ENCODE results near the gene C2CD4C. TPM values are rescaled to one million over a fixed set of nuclear protein-coding genes. Genes with fewer than 3 reads are reported as not detected.

C2CD4C gene
- polyA plus RNA-seq, 1 donor (not counting 4 experiments of a cell fraction or from before 2014, with no cell fraction given) = 1.6 TPM

GRCh38 chr19:439167-439900 is 30.4 kb upstream of the C2CD4C start:
- no peaks in the 10 kb centered on the region for H3K27me3 ChIP-seq (ENCODE audit: control insufficient read depth, extremely low read depth, insufficient read depth, low read length)

GRCh38 chr19:438416-438958 is 29.5 kb upstream of the C2CD4C start:
- Histone ChIP-seq H3K4me1 (ENCODE audit: control insufficient read depth, extremely low read depth, insufficient read depth, low read length) (no peaks in the 10 kb centered on the region), H4K20me1 (ENCODE audit: control insufficient read depth, extremely low read depth, insufficient read depth, low read length) (no peaks in the 10 kb centered on the region), H3K36me3 (ENCODE audit: control insufficient read depth in 2 of 2, extremely low read depth in 1 of 2, insufficient read depth in 2 of 2, low read length in 2 of 2) (no peaks in the 10 kb centered on the region), H3K9me1 (ENCODE audit: control insufficient read depth, extremely low read depth, insufficient read depth, low read length) (no peaks in the 10 kb centered on the region), H3K4me3 (ENCODE audit: control insufficient read depth in 2 of 3, extremely low read depth in 1 of 3, insufficient read depth in 2 of 3, low read depth in 1 of 3, low read length in 3 of 3) (no peak overlapping the region), H3K9ac (ENCODE audit: control insufficient read depth, extremely low read depth, insufficient read depth, low read length) (no peak overlapping the region), H3K27ac (ENCODE audit: control insufficient read depth, insufficient read depth, low read length) (no peak overlapping the region), H3K27me3 (ENCODE audit: control insufficient read depth, extremely low read depth, insufficient read depth, low read length) (no peaks in the 10 kb centered on the region), H3K79me2 (ENCODE audit: control insufficient read depth, insufficient read depth, low read length) (no peaks in the 10 kb centered on the region), H3K9me3 (ENCODE audit: control insufficient read depth, low read depth, low read length) (peaks cover 6% of the 10 kb centered on the region), H3K4me2 (ENCODE audit: control insufficient read depth, extremely low read depth, insufficient read depth, low read depth, low read length) (no peak overlapping the region), H2AFZ (ENCODE audit: control insufficient read depth, low read length) (no peak overlapping the region)
- FAIRE-seq = no peak
- DNase-seq (ENCODE audit: low read depth, low spot score) = no peak
- dilution Hi-C loops (cut with MboI; ENCODE audit: extremely low pct_ligation_motif_present, low sequenced_read_pairs) = no loop called here
- TF ChIP-seq CTCF (optimal IDR thresholded peaks at IDR 0.05 in 1 of 3, IDR thresholded peaks at IDR 0.05 in 1 of 3, conservative IDR thresholded peaks at IDR 0.05 in 1 of 3; ENCODE audit: extremely low read depth in 1 of 3, insufficient read depth in 2 of 3, low read length in 3 of 3) = no peak
- no peak for TF ChIP-seq EZH2 (IDR thresholded peaks at IDR 0.05; ENCODE audit: low read length)

More at GRCh38 chr19:439167-439900, 30.4 kb upstream of the C2CD4C start:
- dilution Hi-C loops (cut with MboI; ENCODE audit: extremely low pct_ligation_motif_present, low sequenced_read_pairs) = no loop called here
- Histone ChIP-seq H3K4me1 (ENCODE audit: control insufficient read depth, extremely low read depth, insufficient read depth, low read length) (no peaks in the 10 kb centered on the region), H3K36me3 (ENCODE audit: control insufficient read depth in 2 of 2, extremely low read depth in 1 of 2, insufficient read depth in 2 of 2, low read length in 2 of 2) (no peaks in the 10 kb centered on the region), H3K9me1 (ENCODE audit: control insufficient read depth, extremely low read depth, insufficient read depth, low read length) (no peaks in the 10 kb centered on the region), H3K4me3 (ENCODE audit: control insufficient read depth in 2 of 3, extremely low read depth in 1 of 3, insufficient read depth in 2 of 3, low read depth in 1 of 3, low read length in 3 of 3) (no peak overlapping the region), H3K4me2 (ENCODE audit: control insufficient read depth, extremely low read depth, insufficient read depth, low read depth, low read length) (no peak overlapping the region), H3K27ac (ENCODE audit: control insufficient read depth, insufficient read depth, low read length) (no peak overlapping the region), H4K20me1 (ENCODE audit: control insufficient read depth, extremely low read depth, insufficient read depth, low read length) (no peaks in the 10 kb centered on the region), H2AFZ (ENCODE audit: control insufficient read depth, low read length) (no peak overlapping the region), H3K79me2 (ENCODE audit: control insufficient read depth, insufficient read depth, low read length) (no peaks in the 10 kb centered on the region), H3K9me3 (ENCODE audit: control insufficient read depth, low read depth, low read length) (peaks cover 7% of the 10 kb centered on the region), H3K9ac (ENCODE audit: control insufficient read depth, extremely low read depth, insufficient read depth, low read length) (no peak overlapping the region)
- FAIRE-seq (no peak), DNase-seq (ENCODE audit: low read depth, low spot score) (no peak)
- no peak for TF ChIP-seq CTCF (optimal IDR thresholded peaks at IDR 0.05 in 1 of 3, IDR thresholded peaks at IDR 0.05 in 1 of 3, conservative IDR thresholded peaks at IDR 0.05 in 1 of 3; ENCODE audit: extremely low read depth in 1 of 3, insufficient read depth in 2 of 3, low read length in 3 of 3)
- no peak for TF ChIP-seq EZH2 (IDR thresholded peaks at IDR 0.05; ENCODE audit: low read length)

Measured in keratinocyte (primary cell).